GM21576 (cell line): ENCODE measurements around the gene SARM1.
"Not testable (repeated sequence)": the region's sequence is repeated elsewhere in the genome, so short reads cannot be mapped to it uniquely, and the experiment has no call there.

Experiments
- ATAC-seq: cut with Tn5 transposase; IDR thresholded peaks from one replicate; pipeline ENCODE4 v1.9.1; 2021; ENCODE audit warnings: mild to moderate bottlenecking, moderate library complexity; ENCODE audit not compliant: unreplicated experiment

SARM1 gene

DNA sequence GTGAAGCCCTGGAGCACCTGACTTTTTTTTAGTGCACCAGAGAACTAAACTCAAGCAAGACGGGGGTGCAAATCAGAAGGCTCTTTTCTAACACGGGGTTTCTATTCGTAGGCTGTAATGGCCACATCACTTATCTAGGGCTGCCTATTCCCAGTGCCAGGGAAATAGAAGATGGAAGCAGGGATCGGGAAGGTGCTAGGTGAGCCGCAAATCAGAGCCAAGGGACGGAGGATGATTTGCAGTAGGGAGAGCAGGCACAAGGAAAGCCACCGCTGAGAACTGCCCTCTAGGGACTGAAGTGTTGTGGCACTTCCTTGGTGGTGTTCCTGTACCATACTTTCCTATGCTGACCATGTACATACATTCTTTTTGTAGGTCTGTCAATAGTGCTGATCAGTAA, 42.3 kb downstream of the SARM1 start:
- ATAC-seq = no peak

DNA sequence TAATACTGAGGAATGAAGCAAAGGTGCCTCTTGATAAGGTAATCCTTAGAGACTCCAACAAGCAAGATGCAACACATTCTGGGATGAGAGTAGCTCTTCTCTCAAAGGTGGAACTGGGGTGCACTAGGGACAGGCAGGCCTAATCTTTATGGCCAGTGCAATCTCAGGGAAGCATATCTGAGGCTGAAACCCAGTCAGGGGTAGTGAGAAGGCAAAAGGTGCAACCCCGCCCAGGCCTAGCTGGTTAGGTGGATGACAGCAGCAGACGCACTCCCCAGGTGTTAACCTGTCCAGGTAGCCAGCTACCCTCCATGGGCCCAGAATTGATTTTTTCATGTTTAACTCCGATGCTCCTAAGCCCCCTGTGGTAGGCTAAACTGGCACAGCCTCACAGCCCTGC, 44.4 kb downstream of the SARM1 start:
- ATAC-seq = no peak

DNA sequence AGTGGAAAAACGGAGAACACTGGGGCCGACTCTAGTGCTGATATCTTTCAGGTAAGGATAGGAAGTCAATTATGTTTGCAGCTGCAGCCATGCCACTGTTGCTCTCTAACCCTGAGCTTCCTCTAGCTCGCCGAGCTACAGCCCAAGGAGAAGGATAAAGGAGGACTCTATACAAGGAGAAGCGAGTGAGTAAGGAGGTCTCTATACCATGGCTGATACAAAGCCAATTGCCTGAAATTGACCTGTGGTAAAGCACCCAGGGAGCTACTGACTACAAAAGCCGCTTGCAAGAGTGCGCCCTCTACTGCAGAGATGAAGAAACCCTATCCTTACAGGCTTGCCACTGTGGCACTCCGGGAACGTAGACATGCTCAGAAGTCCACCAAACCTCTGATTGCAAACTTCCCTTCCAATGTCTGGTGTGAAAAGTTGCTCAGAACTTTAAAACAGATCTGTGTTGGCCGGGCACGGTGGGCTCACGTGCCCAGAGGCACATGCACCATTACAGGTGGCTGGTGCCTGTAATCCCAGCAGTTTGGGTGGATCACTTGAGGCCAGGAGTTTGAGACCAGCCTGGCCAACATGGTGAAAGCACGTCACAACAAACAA, 45.3 kb downstream of the SARM1 start:
- no peak for ATAC-seq

DNA sequence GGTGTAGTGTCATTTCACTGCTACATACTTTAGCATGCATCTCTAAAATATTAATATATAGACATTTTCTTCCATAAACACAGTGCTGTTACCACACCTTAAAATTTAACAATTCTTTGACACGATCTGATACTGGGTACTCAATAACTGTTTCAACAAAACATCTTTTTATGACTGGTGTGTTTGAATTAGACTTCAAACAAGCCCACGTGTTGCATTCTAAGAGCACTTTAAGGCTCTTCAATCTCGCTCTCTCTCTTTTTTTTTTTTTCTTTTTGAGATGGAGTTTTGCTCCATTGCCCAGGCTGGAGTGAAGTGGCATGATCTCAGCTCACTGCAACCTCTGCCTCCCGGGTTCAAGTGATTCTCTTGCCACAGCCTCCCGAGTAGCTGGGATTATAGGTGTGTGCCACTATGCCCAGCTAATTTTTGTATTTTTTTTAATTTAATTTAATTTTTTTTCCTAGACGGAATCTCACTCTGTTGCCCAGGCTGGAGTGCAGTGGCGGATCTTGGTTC, 50.4 kb downstream of the SARM1 start:
- no peak for ATAC-seq

DNA sequence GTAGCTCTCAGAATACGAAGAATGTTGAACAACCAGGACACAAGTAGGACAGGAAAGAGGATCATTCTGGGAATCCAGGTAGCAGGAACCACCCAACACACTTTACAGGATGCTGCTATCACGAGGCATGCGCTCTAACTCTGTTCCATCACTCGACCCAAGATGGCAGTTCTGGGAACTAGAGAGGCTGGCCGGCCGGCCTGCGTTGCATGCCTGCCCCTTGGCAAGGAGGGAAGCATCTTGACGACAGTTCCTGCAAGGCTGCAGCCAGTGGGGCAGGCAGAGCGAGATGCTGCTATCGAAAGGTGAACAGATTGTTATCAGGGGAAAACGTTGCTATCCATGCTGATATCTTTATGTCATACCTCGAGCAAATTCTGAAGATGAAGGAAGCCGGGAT, 53.7 kb downstream of the SARM1 start:
- no peak for ATAC-seq

DNA sequence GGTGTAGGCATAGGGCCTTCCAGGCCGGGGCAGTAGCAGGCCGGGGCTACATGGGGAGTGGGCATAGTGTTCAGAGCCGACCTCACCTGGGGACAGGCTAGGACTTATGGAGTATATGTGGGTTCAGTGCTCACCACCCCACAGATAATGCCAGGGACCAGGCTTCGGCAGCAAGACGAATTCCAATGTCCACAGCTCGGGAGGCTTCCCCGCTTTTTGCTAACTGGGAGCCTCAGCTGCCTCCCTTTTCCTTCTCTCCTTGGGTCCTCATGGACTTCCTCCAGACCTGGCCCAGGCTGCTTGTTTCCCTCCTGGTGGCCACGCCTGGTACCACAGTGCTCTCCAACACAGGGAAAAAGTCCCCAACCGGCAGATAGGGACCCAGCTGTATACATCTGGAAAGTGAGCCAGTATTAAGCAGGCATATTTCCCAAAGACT, 54.6 kb downstream of the SARM1 start:
- no peak for ATAC-seq

DNA sequence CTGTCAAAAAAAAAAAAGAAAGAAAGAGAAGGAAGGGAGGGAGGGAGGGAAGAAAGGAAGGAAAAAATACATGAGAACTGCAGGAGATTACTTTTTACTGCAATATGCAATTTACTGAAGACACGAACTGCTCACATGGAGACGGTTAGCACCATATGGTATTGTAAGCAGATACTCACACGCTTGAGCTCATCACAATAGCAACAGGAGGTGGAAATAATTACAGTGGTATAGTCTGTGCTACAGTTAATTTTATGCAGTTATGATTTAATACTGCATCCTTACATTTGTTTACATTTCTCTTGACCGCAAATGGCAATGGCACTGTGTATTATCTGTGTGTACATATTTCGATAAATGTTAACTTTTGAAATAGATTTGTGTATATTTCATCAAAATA, 55.9 kb downstream of the SARM1 start:
- ATAC-seq = no peak

DNA sequence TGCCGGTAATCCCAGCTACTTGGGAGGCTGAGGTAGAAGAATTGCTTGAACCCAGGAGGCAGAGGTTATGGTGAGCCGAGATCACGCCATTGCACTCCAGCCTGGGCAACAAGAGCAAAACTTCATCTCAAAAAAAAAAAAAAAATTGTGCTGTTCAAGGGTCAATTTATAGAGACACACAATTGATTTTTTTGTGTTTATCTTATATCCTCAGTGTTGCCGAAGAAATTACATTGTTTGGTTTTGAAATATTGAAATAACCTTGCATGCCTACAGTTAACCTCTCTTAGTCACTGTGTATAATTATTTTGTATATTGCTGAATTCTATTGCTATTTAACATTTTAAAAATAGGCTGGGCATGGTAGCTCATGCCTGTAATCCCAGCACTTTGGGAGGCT, 56.5 kb downstream of the SARM1 start:
- not testable (repeated sequence) for ATAC-seq

DNA sequence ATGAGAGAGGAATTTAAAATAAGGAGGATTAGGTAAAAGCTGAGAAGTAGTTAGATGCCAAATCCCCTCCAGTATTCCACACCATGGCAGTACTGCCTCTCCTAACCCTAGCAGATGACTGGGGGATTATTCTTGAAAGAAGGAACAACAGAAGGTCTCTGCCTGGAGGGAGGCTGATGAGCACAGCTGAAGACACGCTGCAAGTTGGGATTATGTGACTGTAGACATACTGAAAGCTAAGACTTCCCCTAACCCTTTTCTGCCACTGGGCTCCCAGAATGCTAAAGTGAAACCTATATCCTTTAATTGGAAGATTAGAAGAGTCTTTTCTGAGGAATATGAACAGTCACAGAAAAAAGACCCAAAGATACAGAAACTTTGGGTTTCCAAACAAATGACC, 62.2 kb downstream of the SARM1 start:
- no peak for ATAC-seq

DNA sequence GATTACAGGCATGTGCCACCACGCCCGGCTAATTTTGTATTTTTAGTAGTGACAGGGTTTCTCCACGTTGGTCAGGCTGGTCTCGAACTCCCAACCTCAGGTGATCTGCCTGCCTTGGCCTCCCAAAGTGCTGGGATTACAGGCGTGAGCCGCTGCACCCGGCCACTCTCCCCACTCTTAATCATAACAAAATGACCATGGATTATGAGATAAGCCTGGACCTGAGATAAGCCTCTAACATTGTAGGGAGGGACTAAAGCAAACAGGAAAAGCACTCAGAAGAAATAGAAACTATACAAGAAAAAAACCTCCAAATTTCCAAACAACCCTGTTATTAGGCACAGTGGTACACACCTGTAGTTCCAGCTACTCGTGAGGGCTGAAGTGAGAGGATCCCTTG, 62.8 kb downstream of the SARM1 start:
- ATAC-seq = not testable (repeated sequence)

DNA sequence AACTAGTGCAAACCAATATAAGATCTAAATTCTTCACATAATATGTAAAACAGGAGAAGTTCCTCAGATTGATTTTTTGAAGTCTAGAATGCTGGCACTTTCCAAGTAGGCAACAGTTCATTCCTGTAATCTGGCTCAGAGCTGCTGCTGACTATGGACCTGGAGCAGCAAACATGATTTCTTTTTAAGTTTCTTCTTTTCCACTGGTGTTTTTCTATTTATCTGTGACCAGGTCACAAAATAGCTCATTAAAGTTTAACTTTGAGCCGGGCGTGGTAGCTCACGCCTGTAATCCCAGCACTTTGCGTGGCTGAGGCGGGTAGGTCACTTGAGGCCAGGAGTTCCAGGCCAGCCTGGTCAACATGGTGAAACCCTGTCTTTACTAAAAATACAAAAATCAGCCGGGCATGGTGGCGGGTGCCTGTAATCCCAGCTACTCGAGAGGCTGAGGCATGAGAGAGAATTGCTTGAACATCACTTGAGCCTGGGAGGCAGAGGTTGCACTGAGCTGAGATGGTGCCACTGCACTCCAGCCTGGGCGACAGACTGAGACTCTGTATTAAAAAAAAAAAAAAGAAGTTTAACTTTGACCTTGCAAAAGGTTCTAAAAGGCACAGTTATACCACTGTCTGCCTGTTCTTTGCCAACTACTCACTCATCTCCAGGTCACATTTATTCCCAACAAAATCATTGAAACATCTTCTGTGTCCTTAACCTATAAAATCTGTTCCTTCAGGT, 72.6 kb downstream of the SARM1 start:
- ATAC-seq = no peak

DNA sequence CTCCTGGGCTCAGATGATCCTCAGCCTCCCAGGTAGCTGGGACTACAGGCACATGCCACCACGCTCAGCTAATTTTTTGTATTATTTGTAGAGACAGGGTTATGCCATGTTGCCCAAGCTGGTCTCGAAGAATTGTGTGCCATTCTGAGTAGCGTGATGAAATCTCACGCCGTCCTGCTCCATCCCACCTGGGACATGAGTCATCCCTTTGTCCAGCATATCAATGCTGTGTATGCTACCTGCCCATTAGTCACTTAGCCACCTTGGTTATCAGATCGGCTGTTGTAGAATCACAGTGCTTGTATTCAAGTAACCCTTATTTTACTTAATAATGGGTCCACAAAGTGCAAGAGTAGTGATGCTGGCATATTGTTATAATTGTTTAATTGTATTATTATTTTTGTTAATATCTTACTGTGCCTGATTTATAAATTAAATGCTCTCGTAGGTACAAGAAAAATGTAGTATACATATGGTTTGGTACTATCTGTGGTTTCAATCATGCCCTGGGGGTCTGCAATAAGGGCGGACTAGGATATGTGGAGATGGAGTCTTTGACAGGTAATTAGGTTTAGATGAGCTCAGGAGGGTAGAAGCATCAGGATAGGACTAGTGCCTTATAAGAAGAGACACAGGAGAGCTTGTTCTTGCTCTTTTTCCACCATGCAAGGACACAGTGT, 75.4 kb downstream of the SARM1 start:
- ATAC-seq = no peak

DNA sequence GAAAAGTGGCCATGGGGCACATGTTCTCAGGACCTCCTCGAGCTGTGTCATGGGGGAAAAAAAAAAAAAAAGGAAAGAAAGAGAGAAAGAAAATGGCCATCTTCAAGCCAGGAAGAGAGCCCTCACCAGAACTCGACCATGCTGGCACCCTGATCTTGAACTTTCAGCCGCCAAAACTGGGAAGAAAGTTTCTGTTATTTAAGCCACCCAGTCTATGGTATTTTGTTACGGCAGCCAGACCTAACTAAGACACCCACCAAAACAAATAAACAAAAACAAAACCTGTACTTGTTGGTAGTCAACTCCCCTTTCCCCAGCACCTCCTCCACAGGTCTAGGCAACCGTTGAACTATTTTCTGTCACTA, 75.9 kb downstream of the SARM1 start:
- no peak for ATAC-seq

DNA sequence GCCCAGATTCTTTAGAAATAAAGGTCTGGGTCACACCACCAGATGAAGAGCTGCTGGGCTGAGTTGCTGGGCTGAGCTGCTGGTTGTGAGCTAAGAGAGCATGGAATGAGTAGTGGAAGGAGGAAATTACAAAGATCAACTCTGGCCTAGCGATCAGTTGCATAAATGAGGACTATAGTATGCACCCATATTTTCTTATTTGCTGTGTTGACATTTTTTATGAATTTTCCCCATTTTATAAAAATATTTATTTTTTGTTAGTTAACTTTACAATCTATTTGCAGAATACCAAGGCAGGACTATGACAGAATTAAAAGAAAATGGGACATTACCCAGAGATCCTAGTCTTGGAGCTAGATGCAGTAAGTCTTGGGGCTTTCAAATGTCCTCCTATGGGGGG, 78.4 kb downstream of the SARM1 start:
- no peak for ATAC-seq
